GM12801 (cell line): ENCODE data around the gene HNRNPA0.

Experiments used
- TF ChIP-seq, protein P1 (sequence below): IDR thresholded peaks from one replicate; pipeline ENCODE4 v1.5.1; 2011; ENCODE audit warnings: control low read depth; ENCODE audit not compliant: insufficient read length; ENCODE audit errors: extremely low read depth

HNRNPA0 gene

DNA sequence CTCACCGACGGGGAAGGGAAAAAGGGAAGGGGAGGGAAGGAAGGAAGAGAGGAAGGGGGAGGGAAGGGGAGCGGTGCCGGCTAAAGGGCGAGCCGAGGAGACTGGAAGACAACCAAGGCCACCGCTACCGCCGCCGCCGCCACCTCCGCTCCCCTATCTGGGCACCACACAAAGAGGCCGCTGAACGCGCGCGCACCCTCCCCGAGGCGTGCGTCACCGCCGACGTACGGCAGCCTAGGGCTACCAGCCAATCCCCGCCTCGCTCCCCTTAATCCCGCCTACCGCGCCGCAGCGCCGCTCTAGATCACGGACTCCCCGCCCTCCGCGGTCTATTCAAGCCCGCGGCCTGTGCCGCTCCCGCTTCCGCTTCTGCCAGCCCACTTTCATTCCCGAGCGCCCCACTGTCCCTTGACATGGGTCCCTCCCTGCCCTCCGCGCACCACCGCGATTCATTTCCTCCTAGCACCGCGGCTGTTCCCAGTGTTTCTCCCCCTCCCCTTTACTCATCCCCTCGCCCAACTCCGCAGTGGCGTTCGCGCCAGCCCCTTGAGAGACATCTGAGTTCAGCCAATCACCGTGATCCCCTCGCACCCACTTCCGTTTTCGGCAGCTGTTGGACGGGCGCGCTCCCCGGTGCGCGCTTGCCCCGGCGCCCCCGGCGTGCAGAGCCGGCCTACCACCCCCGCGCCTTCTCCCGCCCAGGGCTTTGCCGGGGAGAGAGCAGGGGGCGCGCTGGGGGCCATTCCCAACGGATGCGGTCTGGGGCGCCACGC is at the start of gene HNRNPA0:
Gene HNRNPA0, minus strand, starts transcription at position 176 of the 773 bp plus-strand sequence. CDS start 297 bp downstream, outside the sequence.
- TF ChIP-seq, protein P1, sequence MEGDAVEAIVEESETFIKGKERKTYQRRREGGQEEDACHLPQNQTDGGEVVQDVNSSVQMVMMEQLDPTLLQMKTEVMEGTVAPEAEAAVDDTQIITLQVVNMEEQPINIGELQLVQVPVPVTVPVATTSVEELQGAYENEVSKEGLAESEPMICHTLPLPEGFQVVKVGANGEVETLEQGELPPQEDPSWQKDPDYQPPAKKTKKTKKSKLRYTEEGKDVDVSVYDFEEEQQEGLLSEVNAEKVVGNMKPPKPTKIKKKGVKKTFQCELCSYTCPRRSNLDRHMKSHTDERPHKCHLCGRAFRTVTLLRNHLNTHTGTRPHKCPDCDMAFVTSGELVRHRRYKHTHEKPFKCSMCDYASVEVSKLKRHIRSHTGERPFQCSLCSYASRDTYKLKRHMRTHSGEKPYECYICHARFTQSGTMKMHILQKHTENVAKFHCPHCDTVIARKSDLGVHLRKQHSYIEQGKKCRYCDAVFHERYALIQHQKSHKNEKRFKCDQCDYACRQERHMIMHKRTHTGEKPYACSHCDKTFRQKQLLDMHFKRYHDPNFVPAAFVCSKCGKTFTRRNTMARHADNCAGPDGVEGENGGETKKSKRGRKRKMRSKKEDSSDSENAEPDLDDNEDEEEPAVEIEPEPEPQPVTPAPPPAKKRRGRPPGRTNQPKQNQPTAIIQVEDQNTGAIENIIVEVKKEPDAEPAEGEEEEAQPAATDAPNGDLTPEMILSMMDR, result no peak

DNA sequence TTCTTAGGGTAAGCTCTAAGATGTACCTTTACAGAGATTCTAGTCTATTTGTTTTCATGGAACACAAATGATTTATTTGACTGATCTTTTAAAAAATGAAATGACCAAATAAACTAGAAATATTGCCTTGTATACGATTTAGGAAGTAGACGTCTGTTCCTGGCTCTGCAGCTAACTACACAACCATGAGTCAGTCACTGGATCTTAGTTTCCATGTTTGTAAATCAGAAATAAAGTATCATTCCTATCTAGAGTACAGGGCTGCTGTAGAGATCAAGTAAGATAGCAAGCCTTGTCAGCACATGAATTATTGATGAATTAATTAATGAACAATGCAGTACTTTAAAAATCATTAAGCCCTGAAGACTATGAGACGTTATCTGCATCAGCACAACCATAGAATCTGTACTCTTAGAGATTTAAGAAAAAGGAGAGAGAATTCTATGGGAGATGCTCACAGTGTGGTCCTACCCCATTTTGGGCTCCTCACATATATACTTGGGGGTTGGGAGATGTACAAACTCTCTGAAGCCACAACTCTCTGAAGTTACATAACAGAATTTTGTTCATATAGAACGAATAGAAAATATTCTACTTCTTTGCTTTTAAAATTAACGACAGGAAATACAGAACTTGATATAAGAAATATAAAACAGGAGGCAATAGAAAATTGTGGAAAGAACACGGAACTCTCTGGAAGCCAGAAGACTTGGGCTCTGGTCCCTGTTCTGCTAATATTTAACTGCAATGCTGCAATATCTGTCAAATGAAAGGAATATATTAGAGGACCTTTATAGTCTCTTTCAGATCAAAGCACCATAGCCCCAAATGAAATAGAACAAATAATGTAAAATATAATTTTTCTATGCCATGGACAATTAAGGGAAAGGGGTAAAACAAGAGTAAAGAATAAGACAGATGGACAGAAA is 48.4 kb upstream of the HNRNPA0 start:
- TF ChIP-seq, protein P1, result no peak

DNA sequence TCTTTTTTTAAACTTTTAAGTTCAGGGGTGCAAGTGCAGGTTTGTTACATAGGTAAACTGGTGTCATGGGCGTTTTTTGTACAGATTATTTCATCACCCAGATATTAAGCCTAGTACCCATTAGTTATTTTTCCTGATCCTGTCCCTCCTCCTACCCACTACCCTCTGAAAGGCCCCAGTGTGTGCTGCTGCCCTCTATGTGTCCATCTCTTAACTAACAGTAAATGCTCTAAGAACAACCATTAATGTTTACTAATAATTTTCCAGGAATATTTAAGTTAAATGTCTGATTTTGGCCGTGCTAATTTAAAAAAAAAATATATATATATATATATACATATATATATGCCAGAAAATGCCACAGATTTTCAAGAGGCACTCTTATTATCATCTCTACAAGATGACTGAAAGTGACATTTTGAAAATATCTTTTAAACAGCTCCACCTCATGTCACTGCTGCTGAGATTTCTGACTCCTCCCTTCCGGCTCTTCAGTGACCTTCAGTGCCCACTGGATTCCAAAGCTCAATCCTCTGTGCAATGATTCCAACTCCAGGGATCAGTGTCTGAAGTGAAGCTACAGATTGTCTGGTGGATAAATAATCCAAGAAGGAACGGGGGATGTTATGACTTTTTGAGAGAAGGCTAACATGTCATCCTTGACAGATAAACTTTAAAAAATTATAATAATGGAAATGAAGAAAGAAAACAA is 46.7 kb upstream of the HNRNPA0 start:
- TF ChIP-seq, protein P1, result no peak

GRCh38 chr5:137796279-137796678 is 42.1 kb upstream of the HNRNPA0 start:
- TF ChIP-seq, protein P1, result no peak

DNA sequence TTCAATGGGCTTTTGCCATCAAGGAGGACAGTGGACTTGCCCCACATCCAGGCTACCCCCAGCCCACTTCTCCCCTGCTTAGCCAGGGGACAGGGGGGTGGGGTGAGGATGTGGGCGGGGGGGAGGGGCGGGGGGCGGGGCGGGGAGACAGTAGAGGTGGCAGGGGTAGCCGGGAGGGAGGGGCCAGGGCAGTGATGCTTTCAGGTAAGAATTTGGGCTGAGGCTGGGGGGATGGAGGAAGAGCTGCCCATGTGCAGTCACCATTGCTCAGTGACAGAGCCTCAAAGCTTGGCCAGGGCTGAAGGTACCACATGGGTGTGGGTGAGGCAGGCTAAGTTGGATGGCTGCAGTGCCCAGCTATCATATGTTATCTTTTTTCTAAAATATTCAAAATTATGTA is 40.7 kb upstream of the HNRNPA0 start:
- TF ChIP-seq, protein P1, result no peak

- TF ChIP-seq, protein P1, result no peak
These were observed 38.1 kb upstream of the HNRNPA0 start for GRCh38 chr5:137792303-137792702.

DNA sequence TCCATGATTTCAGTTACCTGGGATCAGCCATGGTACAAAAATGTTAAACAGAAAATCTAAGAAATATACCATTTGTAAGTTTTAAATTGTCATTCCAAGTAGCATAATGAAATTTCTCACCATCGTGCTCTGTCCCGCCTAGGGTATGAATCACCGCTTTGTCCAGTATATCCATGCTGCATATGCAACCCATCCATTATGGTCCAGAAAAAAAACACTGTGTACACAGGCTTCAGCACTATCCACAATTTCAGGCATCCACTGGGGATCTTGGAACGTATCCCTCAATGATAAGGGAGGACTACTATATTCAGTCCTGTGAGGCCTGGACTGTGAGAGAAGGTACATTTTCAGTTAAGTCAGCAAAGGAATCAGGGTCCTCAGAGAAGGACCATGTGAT is 37.6 kb upstream of the HNRNPA0 start:
- TF ChIP-seq, protein P1, result no peak
